ENCODE data around the gene MAGEB6B. TPM values are rescaled to one million over a fixed set of nuclear protein-coding genes. Genes with fewer than 3 reads are reported as not detected.
"Not testable (repeated sequence)": the region's sequence is repeated elsewhere in the genome, so short reads cannot be mapped to it uniquely, and the experiment has no call there.

The MAGEB6B gene, protein sequence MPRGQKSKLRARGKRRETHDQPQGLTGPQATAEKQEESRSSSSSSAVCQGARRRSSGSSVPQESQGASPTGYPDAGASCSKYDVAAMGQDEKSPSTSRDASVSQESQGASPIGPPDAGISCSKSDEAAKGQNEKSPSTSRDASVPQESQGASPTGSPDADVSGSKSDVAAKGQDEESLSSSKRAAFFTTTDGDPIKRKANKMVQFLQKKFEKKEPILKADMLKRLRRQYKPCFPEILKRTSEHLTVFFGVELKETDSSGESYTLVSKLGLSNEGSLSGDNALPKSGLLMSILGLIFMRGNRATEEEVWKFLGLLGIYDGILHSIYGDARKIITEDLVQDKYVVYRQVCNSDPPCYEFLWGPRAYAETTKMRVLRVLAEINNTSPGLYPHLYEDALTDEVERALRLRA
- total RNA-seq (2014; rRNA removed; shearing (Covaris generic)): not detected in 2 replicates

DNA sequence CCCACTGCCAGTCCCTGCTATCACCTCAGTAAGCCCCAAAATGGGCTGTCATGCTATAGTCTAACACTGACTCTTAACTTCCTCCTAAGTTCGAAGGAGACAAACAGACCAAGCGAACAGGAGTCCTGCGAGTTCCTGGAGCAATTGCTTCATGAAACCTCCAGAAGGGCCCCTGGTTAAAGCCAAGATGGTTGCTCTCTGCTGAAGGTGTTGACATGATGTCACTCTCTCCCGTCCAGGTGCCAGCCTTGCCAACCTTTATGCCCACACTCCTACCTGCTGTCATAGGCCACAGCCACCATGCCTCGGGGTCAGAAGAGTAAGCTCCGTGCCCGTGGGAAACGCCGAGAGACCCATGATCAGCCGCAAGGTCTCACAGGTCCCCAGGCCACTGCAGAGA lies at the start of gene MAGEB6B:
TSS of gene MAGEB6B (plus strand) at position 301 of the 400 bp plus-strand sequence. CDS start at position 301, 0 bp downstream.
- DNase-seq (ENCODE audit: low read depth): no peak

- DNase-seq (ENCODE audit: low read depth): no peak
These were observed 22.1 kb upstream of the MAGEB6B start, which contains the start of gene MAGEB18 for GRCh38 chrX:26138274-26138673. Gene MAGEB18, plus strand, starts transcription at chrX:26138343. Its CDS starts 643 bp downstream, at chrX:26138986.

DNA sequence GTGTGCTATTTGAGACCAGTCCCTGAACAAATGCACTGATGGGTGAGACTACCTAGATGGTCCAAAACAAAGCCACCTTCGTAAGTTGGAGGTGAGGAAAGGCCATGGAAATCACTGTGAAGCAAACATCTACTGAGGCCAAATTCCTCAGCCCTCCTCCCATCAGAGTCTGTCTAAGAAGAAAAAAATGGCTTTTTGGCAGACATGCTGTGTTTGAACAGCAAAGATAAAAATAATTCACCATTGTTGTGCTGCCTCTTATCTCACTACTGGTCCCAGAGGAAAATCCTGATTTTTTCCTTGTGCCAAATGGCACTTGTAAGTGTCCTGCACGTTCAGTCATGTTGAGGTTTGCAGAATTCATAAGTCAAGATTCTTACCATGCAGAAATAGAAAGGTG lies 14.4 kb upstream of the MAGEB6B start:
- no peak for DNase-seq (ENCODE audit: low read depth)

DNA sequence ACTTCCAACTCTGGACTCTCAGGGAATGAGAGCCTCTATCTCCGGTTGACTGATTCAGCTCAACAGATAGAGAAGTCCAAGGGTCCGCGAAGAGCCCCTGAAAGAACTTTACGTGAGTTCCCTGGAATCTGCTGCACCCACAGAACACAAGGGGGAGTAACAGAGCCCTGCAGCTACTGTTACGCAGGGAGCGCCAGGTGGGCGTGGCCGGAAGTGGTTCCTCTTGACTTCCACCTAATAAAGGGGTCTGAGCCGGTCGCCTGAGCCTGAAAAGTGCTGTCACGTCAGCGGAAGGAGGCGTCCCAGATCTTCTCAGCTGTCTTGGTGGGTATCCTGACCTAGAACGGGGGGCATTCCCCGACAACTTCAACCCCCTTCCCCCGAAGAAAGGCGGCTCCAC lies 31.8 kb downstream of the MAGEB6B start, which contains the start of gene MAGEB6:
TSS of gene MAGEB6 (plus strand) at position 237 of the 400 bp plus-strand sequence. CDS start 1,407 bp downstream, outside the sequence.
- no peak for DNase-seq (ENCODE audit: low read depth)

GRCh38 chrX:26203561-26203960 lies 43.2 kb downstream of the MAGEB6B start:
- no peak for DNase-seq (ENCODE audit: low read depth)

DNA sequence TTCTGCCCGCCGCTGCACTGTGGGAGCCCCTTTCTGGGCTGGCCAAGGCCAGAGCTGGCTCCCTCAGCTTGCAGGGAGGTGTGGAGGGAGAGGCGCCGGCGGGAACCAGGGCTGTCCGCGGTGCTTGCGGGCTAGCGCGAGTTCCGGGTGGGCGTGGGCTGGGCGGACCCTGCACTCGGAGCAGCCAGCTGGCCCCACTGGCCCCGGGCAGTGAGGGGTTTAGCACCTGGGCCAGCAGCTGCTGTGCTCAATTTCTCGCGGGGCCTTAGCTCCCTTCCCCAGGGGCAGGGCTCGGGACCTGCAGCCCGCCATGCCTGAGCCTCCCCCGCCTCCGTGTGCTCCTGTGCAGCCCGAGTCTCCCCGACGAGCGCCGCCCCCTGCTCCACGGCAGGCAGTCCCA lies 44.3 kb downstream of the MAGEB6B start:
- not testable (repeated sequence) for DNase-seq (ENCODE audit: low read depth)

DNA sequence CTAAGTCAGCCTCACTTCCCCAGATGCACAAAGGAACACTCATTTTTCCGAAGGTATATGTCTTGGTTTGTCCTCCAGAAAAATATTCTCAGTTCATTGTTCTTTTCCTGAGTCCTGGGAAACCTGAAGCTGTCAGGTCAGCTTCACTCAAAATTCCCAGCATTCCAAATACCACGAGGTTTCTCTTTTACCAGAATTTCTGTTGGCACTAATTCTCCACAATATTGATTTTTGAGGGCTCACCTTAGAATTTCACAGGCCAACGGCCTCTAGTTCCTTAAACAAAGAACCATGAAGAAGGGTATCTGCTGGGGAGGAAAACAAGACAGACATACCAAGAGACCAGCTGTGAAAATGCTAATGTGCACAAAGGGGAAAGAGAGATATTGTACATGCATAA lies 47.6 kb downstream of the MAGEB6B start:
- DNase-seq (ENCODE audit: low read depth): no peak

Other genes starting within 250 kb of the MAGEB6B start
- not detected in 2 replicates for gene MAGEB18, start 22.3 kb upstream of the MAGEB6B start, total RNA-seq (2014; rRNA removed; shearing (Covaris generic))
- not detected in 2 replicates for gene MAGEB6, start 31.8 kb downstream of the MAGEB6B start, total RNA-seq (2014; rRNA removed; shearing (Covaris generic))
- not detected in 2 replicates for gene MAGEB5, start 55.6 kb downstream of the MAGEB6B start, total RNA-seq (2014; rRNA removed; shearing (Covaris generic))